Measurements from ENCODE around the gene RPS6KB2.

GRCh38 chr11:67470337-67471002, 42.2 kb downstream of the RPS6KB2 start:
- TF ChIP-seq ETV6 (IDR thresholded peaks at IDR 0.05; ENCODE audit: borderline replicate concordance in 1 of 2, low read depth in 2 of 2, low read length in 1 of 2) (no peak), ETV6 (CRISPR knock-in tag; IDR thresholded peaks at IDR 0.05; ENCODE audit: borderline replicate concordance) (no peak), ZNF586 (CRISPR knock-in tag; conservative IDR thresholded peaks at IDR 0.05) (no peak), CTCF (IDR thresholded peaks at IDR 0.05 in 2 of 3, conservative IDR thresholded peaks at IDR 0.05 in 1 of 3; ENCODE audit: insufficient read depth in 2 of 3, low read depth in 1 of 3, low read length in 3 of 3) (no peak), ZBTB40 (IDR thresholded peaks at IDR 0.05) (no peak), ZBTB40 (CRISPR knock-in tag; IDR thresholded peaks at IDR 0.05) (no peak), GABPB1 (CRISPR knock-in tag; IDR thresholded peaks at IDR 0.05) (no peak), REST (IDR thresholded peaks at IDR 0.05; ENCODE audit: borderline replicate concordance) (no peak), REST (CRISPR knock-in tag; IDR thresholded peaks at IDR 0.05; ENCODE audit: low read depth) (no peak), EP300 (IDR thresholded peaks at IDR 0.05; ENCODE audit: low read length) (no peak), RFX1 (IDR thresholded peaks at IDR 0.05) (no peak), ARID2 (IDR thresholded peaks at IDR 0.05) (no peak)

Measured in K562 (cell line).